D341Med (cell line): ENCODE results near the gene LRRC63.
"Not testable (repeated sequence)": the region's sequence is repeated elsewhere in the genome, so short reads cannot be mapped to it uniquely, and the experiment has no call there.

Experiments used
- DNase-seq: peaks from one replicate; pipeline ENCODE4 v3.0.0; 2012; ENCODE audit warnings: low spot score

The LRRC63 gene, protein sequence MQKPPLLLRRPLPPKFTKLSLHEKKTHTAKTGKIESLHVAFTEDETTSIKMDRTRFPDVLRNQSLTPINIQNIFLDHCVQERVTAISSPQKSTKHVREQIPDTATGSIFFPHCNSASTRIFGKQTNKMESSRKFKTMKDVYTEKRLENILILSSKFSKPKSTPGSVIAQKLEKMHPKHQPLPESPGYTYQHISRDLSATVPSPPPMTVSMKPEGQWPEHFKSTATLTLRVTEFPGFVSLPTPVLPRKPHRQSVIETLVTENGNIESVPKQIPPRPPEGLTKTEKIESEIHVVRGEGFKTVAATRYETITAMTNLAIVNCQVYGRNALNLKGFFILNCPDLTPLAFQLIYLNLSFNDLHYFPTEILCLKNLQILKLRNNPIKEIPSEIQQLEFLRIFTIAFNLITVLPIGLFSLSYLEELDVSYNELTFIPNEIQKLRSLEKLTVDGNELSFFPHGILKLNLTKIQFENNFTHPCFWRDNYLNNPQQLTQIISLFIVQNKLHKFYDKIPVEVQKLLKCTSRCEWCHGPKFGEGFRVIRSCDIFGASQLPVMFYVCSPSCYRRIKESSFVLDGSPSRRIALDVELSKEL

DNA sequence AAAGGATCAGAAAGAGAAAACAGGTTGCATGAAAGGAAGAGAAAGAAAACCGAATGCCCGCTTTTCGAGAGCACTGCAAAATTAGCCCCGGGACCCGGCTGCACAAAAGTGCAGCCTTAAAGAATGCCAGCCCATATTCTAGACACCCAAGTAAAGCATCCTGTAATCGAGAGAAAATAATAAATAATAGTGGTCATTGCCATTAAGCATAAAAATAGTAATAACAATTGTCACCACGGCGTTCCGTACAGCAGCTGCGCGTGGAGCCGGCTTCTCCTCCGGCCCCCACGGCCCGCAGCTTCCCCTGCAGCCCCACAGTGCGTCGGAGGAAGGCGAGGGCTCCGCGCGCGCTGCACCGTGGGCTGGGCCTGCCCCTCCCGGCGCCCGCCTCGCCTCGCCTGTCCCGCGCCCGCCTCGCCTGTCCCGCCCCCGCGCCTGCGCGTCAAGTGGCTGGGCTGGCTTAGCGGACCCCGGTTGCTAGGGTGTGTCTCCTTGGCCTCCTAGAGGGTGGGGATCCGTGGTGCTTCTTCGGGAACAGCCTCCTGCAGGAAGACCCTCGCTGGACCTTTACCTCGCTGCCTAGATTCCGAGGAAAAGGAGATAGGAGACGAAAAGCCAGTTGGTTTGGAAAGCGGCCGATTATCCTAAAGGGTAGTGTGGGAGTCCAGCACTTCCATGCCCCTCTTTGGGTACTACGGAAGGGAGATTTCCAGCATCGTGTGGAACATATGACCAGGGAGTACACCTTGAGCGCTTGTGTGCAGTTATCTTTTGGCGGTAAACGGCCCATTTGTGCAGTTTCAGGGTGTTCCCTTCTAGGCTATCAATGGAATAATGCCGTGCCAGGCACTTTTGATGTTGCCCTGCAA is at the start of gene LRRC63:
TSS of gene LRRC63 (plus strand) at position 446 of the 869 bp plus-strand sequence. CDS start 1,107 bp downstream, outside the sequence.
- peak; percentile 79 for DNase-seq

DNA sequence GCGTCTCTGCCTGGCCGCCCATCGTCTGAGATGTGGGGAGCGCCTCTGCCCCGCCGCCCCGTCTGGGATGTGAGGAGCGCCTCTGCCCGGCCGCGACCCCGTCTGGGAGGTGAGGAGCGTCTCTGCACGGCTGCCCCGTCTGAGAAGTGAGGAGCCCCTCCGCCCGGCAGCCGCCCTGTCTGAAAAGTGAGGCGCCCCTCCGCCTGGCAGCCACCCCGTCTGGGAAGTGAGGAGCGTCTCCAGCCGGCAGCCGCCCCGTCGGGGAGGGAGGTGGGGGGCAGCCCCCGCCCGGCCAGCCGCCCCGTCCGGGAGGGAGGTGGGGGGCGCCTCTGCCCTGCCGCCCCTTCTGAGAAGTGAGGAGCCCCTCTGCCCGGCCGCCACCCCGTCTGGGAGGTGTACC is 49.0 kb upstream of the LRRC63 start:
- DNase-seq: not testable (repeated sequence)

DNA sequence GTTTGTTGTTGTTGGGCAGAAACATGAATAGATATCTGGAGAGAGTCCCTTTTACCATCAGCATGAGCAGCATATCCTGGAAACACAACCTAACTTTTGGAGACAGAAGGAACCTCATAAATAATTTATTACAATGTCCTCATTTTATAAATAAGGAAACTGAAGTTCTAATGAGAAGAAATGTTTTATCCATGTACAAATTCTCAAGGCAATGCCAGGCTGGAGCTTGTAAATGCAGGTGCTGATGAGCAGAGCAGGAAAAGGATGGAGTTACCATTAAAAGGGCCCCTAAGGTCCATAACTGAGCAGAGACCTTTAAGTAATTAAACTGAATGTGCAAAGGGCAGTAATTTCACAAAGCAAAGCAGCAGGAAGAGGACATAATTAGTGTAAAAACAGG is 47.1 kb upstream of the LRRC63 start:
- no peak for DNase-seq

DNA sequence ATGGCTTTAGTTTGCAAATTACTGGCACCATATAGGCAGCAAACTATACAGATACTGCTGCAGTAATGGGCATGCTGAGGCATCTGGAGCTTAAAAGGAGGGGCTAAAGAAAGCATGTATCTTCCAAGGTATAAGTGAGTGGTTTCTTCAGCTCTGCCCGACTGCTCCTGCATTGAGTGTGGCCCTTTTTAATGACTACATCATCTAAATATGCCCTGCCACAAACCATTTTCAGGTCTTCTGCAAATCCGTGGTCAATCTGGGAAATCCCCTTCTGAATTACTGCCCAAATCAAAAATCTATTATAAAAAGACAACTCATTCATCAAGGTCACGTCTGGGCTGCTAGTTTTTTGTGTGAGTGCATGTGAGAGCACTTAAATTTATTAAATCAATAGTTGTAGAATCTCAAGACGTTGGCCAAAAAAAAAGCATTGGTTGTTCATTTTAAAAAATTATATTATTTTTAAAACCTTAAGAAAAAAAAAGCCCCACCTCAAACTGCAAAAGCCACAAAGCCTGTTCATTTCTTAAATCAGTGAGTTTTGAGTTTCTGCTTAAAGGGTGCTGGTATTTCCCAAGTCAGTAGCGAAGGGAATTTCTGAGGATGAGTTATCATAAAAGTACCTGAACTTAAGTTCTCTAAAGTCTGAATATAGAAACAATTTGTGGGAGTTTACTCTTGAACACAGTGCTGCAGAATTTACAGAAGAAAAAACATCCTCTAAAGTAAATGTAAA is 46.1 kb upstream of the LRRC63 start:
- DNase-seq: no peak

DNA sequence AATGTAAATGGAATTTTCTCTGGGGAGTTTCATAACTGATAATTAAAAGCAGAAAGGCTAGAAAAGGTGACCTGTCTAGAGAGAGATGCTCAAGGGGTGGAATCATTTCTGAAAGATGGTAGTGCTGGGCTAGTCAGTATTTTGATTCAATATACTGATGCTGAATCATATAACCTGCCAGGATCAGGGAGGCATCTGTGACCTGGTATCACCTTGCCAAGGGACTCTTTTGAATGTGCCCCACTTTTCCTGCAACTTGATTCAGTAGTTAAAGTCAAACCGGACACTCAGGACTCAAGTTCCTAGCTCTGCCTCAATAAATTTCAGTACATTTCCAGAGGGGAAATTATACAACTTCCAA is 45.5 kb upstream of the LRRC63 start:
- no peak for DNase-seq

DNA sequence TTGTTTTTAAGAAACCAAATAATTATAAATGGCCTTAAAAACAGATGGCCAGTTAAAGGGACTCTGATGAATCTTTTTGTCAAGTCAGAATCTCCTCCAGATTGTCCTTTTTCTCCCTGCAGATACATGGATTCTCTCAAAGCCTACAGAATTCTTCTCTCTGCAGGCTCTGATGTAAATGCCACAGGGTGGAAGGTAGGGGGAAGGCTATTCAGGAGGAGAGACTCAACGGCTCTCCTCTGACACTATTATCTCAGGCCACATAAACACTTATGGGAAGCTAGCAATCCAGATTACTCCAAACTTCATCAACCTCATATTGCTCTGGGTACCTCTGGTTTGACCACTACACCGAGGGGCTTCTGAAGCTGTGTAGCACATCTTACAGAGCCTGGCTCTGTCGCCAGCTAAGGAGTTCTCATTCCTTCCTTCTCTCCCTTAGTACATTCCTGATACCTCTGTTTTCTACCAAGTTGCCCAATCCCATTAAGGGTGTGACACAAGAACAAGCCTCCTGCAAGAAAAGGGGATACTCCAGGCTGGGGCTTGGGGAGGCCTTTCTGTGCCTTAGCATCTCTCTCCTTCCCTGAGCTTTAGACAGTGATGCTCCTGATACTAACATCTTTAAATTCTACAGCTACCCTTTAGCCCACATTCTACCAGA is 44.6 kb upstream of the LRRC63 start:
- no peak for DNase-seq

DNA sequence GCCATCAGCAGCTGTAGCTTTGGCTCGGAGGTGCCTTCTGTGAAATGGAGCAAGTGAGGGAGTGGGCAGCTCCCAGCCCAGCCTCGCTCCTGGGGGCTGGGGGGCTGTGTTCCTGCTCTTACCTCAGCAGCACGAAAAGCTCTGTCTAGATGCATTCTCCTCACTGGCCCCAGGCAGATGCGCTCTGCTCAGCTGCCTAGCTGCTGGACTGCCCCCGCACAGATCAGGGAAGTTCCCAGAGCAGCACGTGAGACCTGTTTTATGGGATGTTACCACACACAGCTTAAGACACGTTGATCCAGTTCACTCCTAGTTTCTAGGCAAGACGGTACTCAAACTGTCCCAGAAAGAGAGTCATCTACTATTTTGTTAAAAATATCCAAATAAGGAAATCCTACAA is 43.4 kb upstream of the LRRC63 start:
- no peak for DNase-seq

DNA sequence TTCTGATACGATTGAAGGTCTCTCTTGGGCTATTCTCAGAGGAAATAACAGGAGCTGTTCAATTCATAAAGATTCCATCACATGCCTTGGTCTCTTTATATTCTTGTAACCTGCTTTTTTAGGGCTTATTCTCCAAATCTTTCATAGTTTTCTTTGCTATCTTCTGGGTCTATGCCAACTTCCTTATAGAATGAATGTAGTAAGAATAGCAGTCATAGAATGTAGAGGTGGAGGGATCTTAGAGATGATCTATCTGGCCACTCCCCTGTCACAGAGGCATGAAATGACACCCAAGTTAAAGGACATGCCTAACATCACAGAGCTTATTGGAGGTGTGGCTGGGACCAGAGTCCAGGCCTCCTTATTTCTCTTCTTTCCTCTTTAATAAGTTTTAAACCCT is 42.9 kb upstream of the LRRC63 start:
- DNase-seq: no peak

DNA sequence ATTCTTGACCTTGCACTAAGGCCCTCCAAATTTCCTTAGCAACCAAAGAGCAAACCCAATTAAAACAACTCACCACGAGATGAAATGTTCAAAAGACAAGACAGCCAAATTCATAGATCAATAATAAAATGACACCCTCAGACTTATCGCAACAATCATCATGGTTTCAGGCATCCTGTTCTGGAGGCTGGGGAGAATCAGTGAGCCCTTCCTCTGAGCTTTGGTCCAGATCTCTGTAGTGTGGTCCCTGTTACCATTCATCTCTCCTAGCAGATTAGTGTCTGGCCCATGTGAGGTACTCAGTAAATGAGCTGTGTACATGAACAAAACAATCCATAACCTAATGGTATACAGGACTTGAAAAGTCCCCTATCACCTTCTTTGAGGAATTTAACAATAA is 42.0 kb upstream of the LRRC63 start:
- DNase-seq: no peak

DNA sequence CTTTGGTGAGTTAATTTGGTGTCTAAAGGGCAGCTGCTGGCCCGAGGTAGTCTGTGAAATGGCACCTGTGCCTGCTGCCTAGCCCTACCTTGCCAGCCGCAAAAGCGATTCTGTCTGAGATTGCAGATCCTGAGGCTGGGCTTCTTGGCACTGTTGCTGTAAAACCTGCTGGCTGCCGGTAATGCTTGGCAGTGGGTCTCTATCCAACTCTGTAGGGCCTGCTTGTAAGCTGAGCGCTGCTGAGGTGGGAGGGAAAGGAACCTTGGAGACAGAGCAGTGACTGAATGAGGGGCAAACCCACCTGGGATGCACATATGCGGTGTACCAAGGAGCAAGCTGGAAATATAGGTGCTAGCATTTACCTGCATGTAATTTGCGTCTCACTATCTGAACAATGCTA is 41.5 kb upstream of the LRRC63 start:
- DNase-seq: no peak

DNA sequence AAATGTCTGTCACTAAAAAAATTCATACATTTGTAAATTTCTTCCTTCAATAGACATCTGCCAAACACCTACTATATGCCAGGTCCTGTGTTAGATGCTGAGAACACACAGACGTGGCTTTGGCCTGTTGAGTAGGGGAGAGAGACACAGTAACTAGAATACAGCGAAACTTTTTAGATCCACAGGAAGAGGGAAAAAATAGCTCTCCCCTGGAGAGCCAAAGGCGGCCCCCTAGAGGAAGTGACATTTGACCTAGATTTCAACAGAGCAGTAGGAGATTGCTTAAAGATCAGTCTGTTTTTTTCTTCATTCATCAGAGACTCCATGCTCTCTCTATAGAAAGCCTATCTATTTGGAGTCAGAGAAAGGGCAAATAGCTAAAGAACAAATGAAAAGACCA is 41.0 kb upstream of the LRRC63 start:
- no peak for DNase-seq

DNA sequence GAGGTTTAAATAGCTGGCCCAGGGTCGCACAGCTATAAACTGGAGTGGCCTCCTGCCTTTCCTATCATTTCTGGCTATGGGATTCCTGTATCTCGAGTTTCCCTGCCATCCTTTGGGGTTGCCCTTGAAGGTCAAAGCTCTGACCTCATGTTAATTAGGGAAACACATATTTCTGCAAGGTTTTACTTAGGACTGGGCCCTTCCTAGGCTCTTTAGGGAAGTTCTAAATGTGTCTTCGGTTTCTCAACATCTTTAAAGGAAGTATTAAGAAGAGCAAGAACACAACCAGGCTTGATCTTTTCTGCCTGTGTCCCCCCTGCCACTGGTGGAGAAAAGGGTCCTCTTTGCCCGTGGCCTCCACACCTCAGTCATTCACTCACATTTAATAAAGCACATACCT is 40.5 kb upstream of the LRRC63 start:
- DNase-seq: no peak

DNA sequence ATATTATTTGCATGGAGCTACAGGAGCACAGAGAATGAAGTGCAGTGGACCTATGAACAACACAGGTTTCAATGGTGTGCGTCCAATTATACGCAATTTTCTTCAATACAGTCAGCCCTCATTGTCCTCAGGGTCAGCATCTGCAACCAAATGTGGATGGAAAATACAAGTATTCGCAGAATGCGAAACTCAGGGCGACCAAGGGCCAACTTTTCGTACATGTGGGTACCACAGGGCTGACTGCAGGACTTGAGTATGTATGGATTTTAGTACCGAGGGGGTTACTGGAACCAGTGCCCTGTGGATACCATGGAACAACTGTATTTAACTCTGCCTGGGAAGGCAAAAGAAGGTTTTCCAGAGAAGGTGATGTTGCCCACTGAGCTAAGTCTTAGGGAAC is 40.0 kb upstream of the LRRC63 start:
- DNase-seq: no peak

DNA sequence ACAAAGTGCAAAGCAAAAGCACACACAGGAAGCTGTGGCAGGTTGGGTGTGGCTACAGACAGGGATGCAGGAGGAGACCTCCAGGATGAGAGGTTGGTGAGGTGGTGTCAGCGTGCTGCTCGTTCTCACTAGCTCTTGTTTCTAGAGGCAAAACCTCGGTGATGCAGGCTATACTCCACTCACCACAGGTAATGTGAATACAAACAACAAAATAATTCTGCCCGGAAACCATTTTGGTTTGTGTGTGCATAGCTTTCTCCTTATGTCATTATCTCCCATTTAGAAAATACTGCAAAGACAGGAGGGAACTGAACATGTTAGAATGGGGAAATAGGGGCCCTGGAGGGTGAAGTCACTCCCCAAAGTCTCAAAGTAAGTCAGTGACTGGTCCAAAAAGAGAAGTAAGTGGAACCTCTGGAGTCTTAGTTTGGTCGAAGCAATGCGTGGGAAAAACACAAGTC is 39.2 kb upstream of the LRRC63 start:
- no peak for DNase-seq

DNA sequence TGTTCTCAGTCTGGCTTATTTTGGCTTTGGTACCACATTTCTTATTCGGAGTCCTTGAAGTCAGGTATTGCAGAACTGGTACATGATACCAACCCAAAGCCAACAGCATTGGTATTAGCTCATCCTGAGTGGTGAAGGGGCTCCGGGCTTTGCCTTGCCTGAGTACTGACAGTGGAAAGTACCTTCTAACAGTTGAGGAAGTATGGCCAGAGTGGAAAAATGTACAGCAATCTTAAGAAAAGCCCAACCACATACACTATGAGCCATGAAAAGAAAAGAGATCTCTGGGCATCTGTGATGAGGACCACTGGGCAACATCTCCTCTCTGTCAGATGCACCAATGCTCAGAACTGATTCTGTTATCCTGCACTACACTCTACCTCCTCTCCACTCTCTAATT is 38.1 kb upstream of the LRRC63 start:
- no peak for DNase-seq

DNA sequence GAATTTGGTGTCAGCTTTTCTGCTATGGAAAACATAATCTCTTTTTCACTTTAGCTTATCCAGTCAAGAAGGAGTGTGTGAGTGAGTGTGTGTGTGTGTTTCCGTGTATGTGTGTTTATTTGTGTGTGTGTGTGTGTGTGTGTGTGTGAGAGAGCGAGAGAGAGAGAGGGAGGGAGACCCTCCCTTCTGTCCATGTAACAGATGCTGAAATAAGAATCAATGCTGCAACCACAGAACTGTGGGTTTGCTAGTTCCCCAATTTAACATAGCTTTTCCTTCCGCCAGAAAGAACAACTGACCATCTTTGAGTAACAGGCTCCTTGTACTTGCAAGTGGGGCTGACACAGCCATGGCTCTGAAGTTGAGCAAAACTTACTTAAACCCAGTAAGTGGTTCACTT is 35.0 kb upstream of the LRRC63 start:
- DNase-seq: no peak

DNA sequence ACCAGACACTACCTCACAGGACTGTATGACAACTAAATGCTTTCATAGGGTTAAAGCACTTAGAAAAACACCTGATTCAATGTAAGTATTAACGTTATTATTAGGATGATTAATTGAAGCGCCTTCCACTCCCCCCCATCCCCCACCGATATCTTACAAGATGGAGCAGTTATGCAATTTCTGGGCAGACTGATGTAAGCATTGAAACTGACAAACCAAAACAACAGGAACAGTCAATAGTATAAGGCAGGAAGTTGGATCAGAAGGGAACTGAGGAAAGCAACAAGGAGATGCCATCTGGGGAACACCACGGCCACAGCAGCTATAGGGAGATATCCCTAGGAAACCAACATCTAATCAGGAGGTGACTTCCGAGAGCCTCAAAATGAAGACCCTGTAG is 33.6 kb upstream of the LRRC63 start:
- DNase-seq: no peak

DNA sequence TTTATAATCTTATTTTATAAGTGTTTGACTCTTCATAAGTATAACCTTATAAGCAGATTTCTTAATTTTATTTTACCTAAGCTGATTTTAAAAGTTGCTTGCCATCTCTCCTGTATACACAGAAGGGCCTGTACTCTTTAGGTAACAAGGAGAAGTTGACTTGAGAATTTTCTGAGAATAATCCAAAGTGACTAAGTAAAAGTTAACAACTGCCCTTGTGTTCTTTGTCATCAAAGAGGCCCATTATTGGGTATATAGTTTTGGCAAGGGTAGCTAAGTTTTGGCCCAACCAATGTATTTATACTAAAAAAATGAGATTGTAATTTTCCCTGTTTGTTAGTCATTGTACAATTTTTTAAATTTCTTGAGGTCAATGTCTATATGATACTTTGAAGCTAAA is 32.9 kb upstream of the LRRC63 start:
- no peak for DNase-seq

DNA sequence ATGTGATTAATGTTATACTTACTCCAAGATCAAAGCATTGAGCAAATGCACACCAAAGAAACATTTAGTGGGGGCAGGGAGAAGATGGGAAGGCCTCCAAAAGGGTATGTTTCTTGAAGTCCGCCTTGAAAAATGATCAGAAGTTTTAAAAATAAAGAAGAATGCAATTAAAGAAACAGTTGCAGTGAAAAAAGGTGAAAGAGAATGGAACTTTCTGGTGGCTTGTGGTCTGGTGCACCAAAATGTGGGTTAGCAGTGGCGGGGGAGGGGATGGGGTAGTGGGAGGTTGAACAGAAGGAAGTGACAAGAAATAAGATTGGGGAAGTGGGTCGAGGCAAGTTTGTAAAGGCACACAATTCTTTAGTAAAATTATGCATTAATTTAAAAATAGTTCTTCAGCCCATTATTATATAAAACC is 32.2 kb upstream of the LRRC63 start:
- DNase-seq: no peak

DNA sequence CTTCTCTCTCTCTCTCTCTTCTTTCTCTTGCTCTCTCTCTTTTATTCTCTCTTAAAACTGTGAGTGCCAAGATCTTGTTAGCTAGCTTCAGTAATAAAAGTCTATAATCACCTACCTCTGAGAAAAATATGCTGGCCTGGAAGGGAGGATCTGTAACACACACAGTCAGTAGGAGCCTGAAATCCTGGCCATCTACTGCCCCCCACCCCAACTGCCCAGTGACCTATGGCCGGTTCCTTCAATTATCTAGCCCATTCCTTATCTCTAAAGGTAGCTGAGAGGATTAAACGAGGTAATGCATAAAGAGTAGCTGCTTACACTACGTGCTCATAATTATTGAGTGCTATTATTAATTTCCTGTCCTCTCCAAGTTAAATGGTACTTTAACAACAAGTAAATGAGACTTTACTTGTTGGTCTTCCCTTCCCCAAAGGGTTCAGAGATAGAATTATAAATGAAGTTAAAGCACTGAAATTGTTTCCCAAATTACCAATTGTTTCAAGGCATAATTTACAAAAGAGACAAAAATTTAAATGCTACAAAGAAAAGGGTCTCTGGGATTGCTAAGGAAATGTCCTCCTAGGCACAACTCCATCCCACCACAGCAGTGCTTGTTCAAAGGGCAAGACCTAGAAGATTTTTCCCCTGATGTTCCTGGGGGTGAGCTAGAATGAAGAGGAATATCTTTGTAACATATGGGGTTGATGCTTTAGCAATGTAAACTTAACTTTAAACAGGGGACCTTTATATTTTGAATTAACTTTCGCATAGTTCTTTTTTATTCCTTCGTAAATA is 31.6 kb upstream of the LRRC63 start:
- DNase-seq: no peak

DNA sequence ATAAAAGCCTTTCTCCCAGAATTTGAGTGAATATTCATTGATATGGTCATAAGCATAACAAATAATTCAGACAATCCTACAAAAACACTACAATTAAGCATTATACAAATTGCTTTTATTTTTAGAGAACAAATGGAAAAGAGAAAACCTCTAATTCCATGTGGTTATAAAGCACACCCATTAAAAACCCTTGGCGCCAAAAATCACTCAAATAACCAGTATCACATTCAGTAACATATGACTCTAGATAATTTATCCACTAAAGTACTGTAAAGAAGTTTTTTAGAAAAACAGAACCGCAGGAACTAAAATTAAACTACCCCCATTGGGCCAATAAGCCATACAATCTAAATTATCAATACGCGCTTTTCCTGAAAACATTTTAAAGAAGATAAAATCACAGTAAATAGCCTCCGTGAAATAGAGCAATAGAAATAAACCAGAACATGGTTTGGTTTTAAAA is 30.3 kb upstream of the LRRC63 start:
- DNase-seq: no peak
